ENCODE results near the gene TBC1D25. TPM values are rescaled to one million over a fixed set of nuclear protein-coding genes. Genes with fewer than 3 reads are reported as not detected.

Gene TBC1D25
- polyA plus RNA-seq, 1 of the 3 experiments (the other 2 are of a cell fraction) = 18.4 TPM

GRCh38 chrX:48493890-48494364 is 45.6 kb upstream of the TBC1D25 start:
- Histone ChIP-seq H3K9me3 (no peaks in the 10 kb centered on the region), H3K4me2 (no peak overlapping the region), H2AFZ (ENCODE audit: low read depth) (no peak overlapping the region), H3K4me3 (ENCODE audit: low read depth in 2 of 2, low read length in 1 of 2) (no peak overlapping the region), H3K4me1 (ENCODE audit: control insufficient read depth in 1 of 2, insufficient read depth in 2 of 2, low read depth in 1 of 2, low read length in 1 of 2) (no peaks in the 10 kb centered on the region), H3K9ac (no peak overlapping the region), H4K20me1 (ENCODE audit: insufficient read depth) (no peaks in the 10 kb centered on the region), H3K27me3 (ENCODE audit: insufficient read depth) (no peaks in the 10 kb centered on the region), H3K36me3 (replicated peaks in 1 of 2; ENCODE audit: control insufficient read depth in 1 of 2, insufficient read depth in 2 of 2, low read length in 1 of 2) (no peaks in the 10 kb centered on the region), H3K27ac (ENCODE audit: low read depth in 2 of 2, low read length in 1 of 2) (no peak overlapping the region), H3K9me2 (no peaks in the 10 kb centered on the region), H3K79me2 (ENCODE audit: insufficient read depth) (no peaks in the 10 kb centered on the region), H3F3A (replicated peaks; ENCODE audit: insufficient read depth) (no peaks in the 10 kb centered on the region)
- ChIA-PET POLR2A (no interaction called here), CTCF (interaction anchor here (0.7 to 2.0 kb wide), 4 partner anchors 11 to 411 kb away, joined by 3 to 6 read pairs (median 4); no protein-coding TSS in a partner anchor)
- 32% methylated on average over 9 of the region's 10 CpGs for WGBS (ENCODE audit: low lambda C conversion rate)
- no peak for DNase-seq
- TF ChIP-seq RAD21 (IDR thresholded peaks at IDR 0.05; ENCODE audit: low read length) = peak; percentile 58
- TF ChIP-seq NFIC (IDR thresholded peaks at IDR 0.05; ENCODE audit: borderline replicate concordance) = no peak
- TF ChIP-seq CTCF (IDR thresholded peaks at IDR 0.05) = peak; percentile 50
- no peak for TF ChIP-seq PBX3 (IDR thresholded peaks at IDR 0.05)
- TF ChIP-seq SIN3A (IDR thresholded peaks at IDR 0.05; ENCODE audit: borderline replicate concordance, low read depth, low read length) = no peak

- no peaks in the 10 kb centered on the region for H3K79me2 ChIP-seq (ENCODE audit: insufficient read depth)
- no peak overlapping the region for H3K4me2 ChIP-seq
- DNase-seq = no peak
- WGBS (ENCODE audit: low lambda C conversion rate) = 58% methylated on average over 4 of the region's 4 CpGs
- no peaks in the 10 kb centered on the region for H3K4me1 ChIP-seq (ENCODE audit: control insufficient read depth in 1 of 2, insufficient read depth in 2 of 2, low read depth in 1 of 2, low read length in 1 of 2)
- no peak overlapping the region for H3K4me3 ChIP-seq (ENCODE audit: low read depth in 2 of 2, low read length in 1 of 2)
- no peak overlapping the region for H3K9ac ChIP-seq
- no peaks in the 10 kb centered on the region for H3K9me3 ChIP-seq
- H3K9me2 ChIP-seq = no peaks in the 10 kb centered on the region
- no peaks in the 10 kb centered on the region; the same call in 1 of the 2 replicates for H3K27me3 ChIP-seq (ENCODE audit: insufficient read depth)
- H4K20me1 ChIP-seq (ENCODE audit: insufficient read depth) = no peaks in the 10 kb centered on the region
- ChIA-PET CTCF (interaction anchor here (0.6 to 1.5 kb wide), 2 partner anchors 14 to 30 kb away, joined by 3 to 5 read pairs; no protein-coding TSS in a partner anchor), POLR2A (interaction anchor here (0.6 kb wide), 1 partner anchor 555 kb away, joined by 4 read pairs; no protein-coding TSS in a partner anchor)
- H3K36me3 ChIP-seq (replicated peaks in 1 of 2; ENCODE audit: control insufficient read depth in 1 of 2, insufficient read depth in 2 of 2, low read length in 1 of 2) = no peaks in the 10 kb centered on the region
- H3F3A ChIP-seq (replicated peaks; ENCODE audit: insufficient read depth) = no peaks in the 10 kb centered on the region
- no peak overlapping the region for H3K27ac ChIP-seq (ENCODE audit: low read depth in 2 of 2, low read length in 1 of 2)
- no peak overlapping the region for H2AFZ ChIP-seq (ENCODE audit: low read depth)
- TF ChIP-seq NRF1 (IDR thresholded peaks at IDR 0.05; ENCODE audit: low read depth, low read length) (no peak), REST (IDR thresholded peaks at IDR 0.05; ENCODE audit: low read depth, low read length) (no peak), SIN3A (IDR thresholded peaks at IDR 0.05; ENCODE audit: borderline replicate concordance, low read depth, low read length) (no peak), MXI1 (IDR thresholded peaks at IDR 0.05; ENCODE audit: low read depth, low read length) (no peak), JUND (IDR thresholded peaks at IDR 0.05) (no peak), EZH2phosphoT487 (IDR thresholded peaks at IDR 0.05; ENCODE audit: borderline replicate concordance, low read depth) (no peak), FOXJ3 (CRISPR knock-in tag; IDR thresholded peaks at IDR 0.05) (no peak), CHD2 (IDR thresholded peaks at IDR 0.05; ENCODE audit: low read length, partially characterized antibody) (no peak), PBX3 (IDR thresholded peaks at IDR 0.05) (no peak), MEF2A (IDR thresholded peaks at IDR 0.05; ENCODE audit: borderline replicate concordance, low read depth) (no peak), CTCF (IDR thresholded peaks at IDR 0.05) (no peak)
Observed at GRCh38 chrX:48496660-48497059, 42.9 kb upstream of the TBC1D25 start.
